OCI-LY3 (cell line): ENCODE measurements around the gene KCND2.
A peak's percentile ranks its signal among the peaks of the same experiment; 100 is the strongest.

Source experiments
- H2AFZ ChIP-seq: fragments of 200-600, 300-600 bp; shearing (Covaris generic); 2 replicates; pipeline ENCODE4 v1.6.0; 2014; ENCODE audit warnings: antibody characterized with exemption, low read depth, low read length
- H3K27ac ChIP-seq: fragments of 200-600, 300-600 bp; sonication (generic); 2 replicates; pipeline ENCODE4 v1.5.1; 2014; ENCODE audit warnings: mild to moderate bottlenecking, low read length, moderate library complexity, mixed read lengths
- H3K27me3 ChIP-seq: fragments of 200-600, 300-600 bp; sonication (generic); 2 replicates; pipeline ENCODE4 v1.6.1; 2014; ENCODE audit warnings: low read depth, low read length, mixed read lengths
- H3K36me3 ChIP-seq: fragments of 200-600, 300-600 bp; sonication (generic); replicated peaks from 2 replicates; pipeline ENCODE3; 2014; ENCODE audit warnings: low read depth, low read length, mixed read lengths
- H3K4me1 ChIP-seq: fragments of 300-600, 200-600 bp; sonication (generic); 2 replicates; pipeline ENCODE4 v1.6.1; 2014; ENCODE audit warnings: low read length, mixed read lengths
- H3K4me2 ChIP-seq: fragments of 200-600, 300-600 bp; sonication (generic); 2 replicates; pipeline ENCODE4 v1.6.1; 2014; ENCODE audit warnings: low read length, mixed read lengths
- H3K4me3 ChIP-seq: fragments of 300-600, 200-600 bp; sonication (generic); 2 replicates; pipeline ENCODE4 v1.5.1; 2014; ENCODE audit warnings: antibody characterized with exemption, mild to moderate bottlenecking, low read length, moderate library complexity
- H3K79me2 ChIP-seq: fragments of 300-600, 200-600 bp; shearing (Covaris generic); 2 replicates; pipeline ENCODE4 v1.6.1; 2014; ENCODE audit warnings: mild to moderate bottlenecking, low read length, mixed read lengths
- H3K9ac ChIP-seq: fragments of 300-600, 200-600 bp; shearing (Covaris generic); 2 replicates; pipeline ENCODE4 v1.6.0; 2014; ENCODE audit warnings: mild to moderate bottlenecking, low read length, moderate library complexity
- H3K9me3 ChIP-seq: fragments of 200-600, 300-600 bp; shearing (Covaris generic); 2 replicates; pipeline ENCODE4 v1.6.1; 2014; ENCODE audit warnings: low read length, mixed read lengths; ENCODE audit not compliant: insufficient read depth
- H4K20me1 ChIP-seq: fragments of 200-600, 300-600 bp; sonication (generic); 2 replicates; pipeline ENCODE4 v1.6.1; 2016; ENCODE audit warnings: low read length, mixed read lengths; ENCODE audit not compliant: insufficient read depth
- EZH2phosphoT487 ChIP-seq: fragments of 200-600 bp; shearing (Covaris generic); IDR thresholded peaks from 2 replicates; pipeline ENCODE4 v1.6.1; 2018; ENCODE audit warnings: antibody characterized with exemption, mixed run types, low read depth
- TF ChIP-seq, protein P1 (sequence below): fragments of 200-600, 300-600 bp; sonication (generic); IDR thresholded peaks from 2 replicates; pipeline ENCODE4 v1.5.1; 2014; ENCODE audit warnings: antibody characterized with exemption, low read length, low read depth

KCND2 gene

DNA sequence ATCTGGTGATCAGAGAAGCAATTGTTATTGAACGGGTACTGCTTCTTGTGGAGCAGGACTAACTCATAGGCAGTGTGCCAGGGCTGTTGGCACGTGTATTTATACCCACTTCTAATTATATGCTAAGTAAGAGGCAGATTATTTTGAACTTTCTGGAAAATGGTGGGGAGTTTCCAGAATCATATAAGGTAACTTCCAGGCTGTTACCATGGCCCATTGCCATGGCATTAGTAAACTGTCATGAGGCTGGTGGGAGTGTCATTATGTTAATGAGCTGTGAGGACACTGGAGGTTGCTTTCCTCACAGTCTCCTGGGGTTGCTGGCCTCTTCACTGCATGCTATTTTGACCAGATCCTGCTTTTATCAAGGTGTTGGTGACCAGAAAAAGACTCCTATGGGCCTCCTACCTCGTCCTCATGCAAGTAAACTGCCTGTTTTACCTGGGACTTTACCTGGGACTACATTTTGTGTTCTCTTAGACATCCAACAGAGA, 122.6 kb downstream of the KCND2 start:
- Histone ChIP-seq H3K4me1 (peaks cover 16% of the 10 kb centered on the region), H4K20me1 (no peaks in the 10 kb centered on the region), H3K79me2 (no peaks in the 10 kb centered on the region), H3K27me3 (no peaks in the 10 kb centered on the region), H3K4me3 (no peak overlapping the region), H3K27ac (no peak overlapping the region), H3K4me2 (no peak overlapping the region), H3K36me3 (peaks cover 11% of the 10 kb centered on the region), H2AFZ (no peak overlapping the region), H3K9ac (no peak overlapping the region), H3K9me3 (no peaks in the 10 kb centered on the region)
- TF ChIP-seq, protein P1, sequence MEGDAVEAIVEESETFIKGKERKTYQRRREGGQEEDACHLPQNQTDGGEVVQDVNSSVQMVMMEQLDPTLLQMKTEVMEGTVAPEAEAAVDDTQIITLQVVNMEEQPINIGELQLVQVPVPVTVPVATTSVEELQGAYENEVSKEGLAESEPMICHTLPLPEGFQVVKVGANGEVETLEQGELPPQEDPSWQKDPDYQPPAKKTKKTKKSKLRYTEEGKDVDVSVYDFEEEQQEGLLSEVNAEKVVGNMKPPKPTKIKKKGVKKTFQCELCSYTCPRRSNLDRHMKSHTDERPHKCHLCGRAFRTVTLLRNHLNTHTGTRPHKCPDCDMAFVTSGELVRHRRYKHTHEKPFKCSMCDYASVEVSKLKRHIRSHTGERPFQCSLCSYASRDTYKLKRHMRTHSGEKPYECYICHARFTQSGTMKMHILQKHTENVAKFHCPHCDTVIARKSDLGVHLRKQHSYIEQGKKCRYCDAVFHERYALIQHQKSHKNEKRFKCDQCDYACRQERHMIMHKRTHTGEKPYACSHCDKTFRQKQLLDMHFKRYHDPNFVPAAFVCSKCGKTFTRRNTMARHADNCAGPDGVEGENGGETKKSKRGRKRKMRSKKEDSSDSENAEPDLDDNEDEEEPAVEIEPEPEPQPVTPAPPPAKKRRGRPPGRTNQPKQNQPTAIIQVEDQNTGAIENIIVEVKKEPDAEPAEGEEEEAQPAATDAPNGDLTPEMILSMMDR = no peak
- TF ChIP-seq EZH2phosphoT487 = no peak

DNA sequence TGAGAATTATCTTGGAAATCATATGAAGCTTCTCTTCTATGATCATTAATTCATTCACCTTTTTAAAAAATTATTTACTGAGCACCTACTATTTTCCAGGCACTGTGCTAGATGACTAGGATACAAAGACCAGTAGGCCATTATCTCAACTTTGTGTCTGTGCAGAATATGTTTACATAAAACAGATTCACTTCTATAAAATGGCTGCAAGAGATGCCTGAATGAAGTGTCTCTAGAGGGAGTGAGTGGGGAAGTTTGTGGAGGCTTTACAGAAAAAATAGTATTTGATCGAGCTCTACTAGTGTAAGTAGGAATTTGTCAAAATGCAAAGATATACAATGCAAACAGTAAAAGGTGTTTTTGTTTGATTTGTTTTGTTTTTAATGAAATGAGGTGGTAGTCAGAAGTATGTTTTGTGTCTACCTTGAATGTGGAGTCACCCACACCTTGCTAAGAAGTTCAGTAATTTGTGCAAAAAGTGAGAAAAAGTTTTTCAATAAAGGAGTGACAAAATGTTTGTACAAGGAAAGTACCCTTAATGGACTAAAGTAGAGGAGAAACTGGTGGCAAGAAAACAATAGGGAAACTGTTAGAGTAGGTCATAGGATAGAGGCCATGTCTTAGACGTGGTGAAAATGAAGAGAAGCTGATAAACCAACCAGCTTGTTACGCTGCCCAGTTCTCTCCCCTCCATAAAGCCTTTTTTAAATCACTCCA, 125.5 kb downstream of the KCND2 start:
- no peak overlapping the region for H3K4me2 ChIP-seq
- peaks cover 11% of the 10 kb centered on the region for H3K36me3 ChIP-seq
- no peaks in the 10 kb centered on the region for H4K20me1 ChIP-seq
- H3K27ac ChIP-seq = no peak overlapping the region
- no peak overlapping the region for H3K4me3 ChIP-seq
- H3K9ac ChIP-seq = no peak overlapping the region
- TF ChIP-seq, protein P1 = no peak
- TF ChIP-seq EZH2phosphoT487 = no peak
- H3K79me2 ChIP-seq = no peaks in the 10 kb centered on the region
- H2AFZ ChIP-seq = no peak overlapping the region
- peaks cover 42% of the 10 kb centered on the region for H3K4me1 ChIP-seq
- no peaks in the 10 kb centered on the region for H3K9me3 ChIP-seq
- H3K27me3 ChIP-seq = no peaks in the 10 kb centered on the region

DNA sequence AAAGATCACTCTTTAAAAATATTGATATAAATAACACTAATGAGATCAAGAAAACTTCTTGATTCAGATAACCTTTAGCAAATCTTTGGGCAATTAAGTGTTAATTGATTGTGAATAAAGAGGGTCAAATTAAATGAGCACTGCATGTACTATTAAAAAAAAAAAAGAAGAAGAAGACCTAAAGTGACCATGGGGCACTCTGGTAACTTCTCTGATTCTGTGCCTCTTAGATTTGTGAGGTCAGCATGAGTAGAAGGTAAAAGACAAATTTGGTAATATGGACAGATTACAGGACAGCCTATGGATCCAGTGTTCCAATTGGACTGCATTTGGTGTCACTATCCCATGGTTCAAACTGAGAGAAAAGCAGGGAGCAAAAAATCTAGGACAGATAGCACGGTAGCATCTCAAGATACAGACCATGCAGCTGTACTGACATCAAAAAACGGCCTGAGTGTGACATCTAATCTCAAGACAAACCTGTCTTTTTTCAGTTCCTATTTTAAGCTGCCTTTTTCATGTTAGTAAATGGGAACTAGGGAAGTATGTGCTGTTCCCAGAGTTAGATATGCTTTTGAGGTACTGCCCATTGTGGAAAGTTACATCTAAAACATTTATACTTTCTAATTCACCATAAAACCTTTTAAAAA, 128.0 kb downstream of the KCND2 start:
- Histone ChIP-seq H3K9me3 (no peaks in the 10 kb centered on the region), H4K20me1 (no peaks in the 10 kb centered on the region), H3K79me2 (no peaks in the 10 kb centered on the region), H3K4me1 (peaks cover 61% of the 10 kb centered on the region), H2AFZ (peak overlapping the region; percentile 62), H3K9ac (peak overlapping the region; percentile 72), H3K4me3 (peak overlapping the region; percentile 67), H3K27ac (peak overlapping the region; percentile 94), H3K36me3 (peaks cover 3% of the 10 kb centered on the region), H3K4me2 (peak overlapping the region; percentile 76), H3K27me3 (no peaks in the 10 kb centered on the region)
- TF ChIP-seq, protein P1 = no peak
- TF ChIP-seq EZH2phosphoT487 = no peak

DNA sequence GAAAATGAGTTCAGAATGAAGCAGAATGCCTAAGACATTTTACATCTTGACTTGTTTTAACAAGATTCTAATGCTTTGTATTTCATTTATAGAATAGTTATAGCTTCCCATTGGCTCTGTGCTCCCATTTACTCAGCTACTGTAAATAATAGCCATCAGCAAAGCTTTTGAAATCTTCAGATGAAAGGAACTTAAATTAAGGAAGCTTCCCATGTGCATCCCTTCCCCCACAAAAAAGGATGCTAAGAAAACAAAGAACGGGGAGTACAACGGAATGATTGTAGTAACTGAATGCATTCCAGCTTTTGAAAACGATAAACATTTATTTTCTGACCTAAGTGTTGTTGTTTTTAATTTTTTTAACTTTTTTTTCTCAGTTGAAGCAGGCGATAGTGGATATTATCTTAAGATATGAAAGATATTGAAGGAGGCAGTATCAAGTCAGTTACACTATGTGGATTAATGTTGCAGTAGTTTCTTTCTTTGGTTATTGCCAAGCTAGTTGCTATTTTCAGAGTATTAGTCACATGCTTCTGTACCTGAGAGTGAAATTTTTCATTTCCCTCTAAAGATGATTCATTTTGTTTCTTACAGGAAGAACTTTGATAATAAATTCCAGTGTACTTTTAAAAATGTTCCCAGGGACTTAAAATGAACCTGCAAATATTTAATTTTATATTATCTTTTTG, 129.2 kb downstream of the KCND2 start:
- Histone ChIP-seq H3K9me3 (no peaks in the 10 kb centered on the region), H3K9ac (peak overlapping the region; percentile 72), H3K27ac (peak overlapping the region; percentile 94), H3K79me2 (no peaks in the 10 kb centered on the region), H2AFZ (peak overlapping the region; percentile 49; the same call in 1 of the 2 replicates), H3K4me2 (peak overlapping the region; percentile 76), H3K4me1 (peaks cover 73% of the 10 kb centered on the region), H4K20me1 (no peaks in the 10 kb centered on the region), H3K36me3 (peaks cover 6% of the 10 kb centered on the region), H3K27me3 (no peaks in the 10 kb centered on the region), H3K4me3 (peak overlapping the region; percentile 67)
- no peak for TF ChIP-seq EZH2phosphoT487
- TF ChIP-seq, protein P1 = no peak
